Left lung (tissue), 10 donors: ENCODE results near the gene IVD. TPM values are rescaled to one million over a fixed set of nuclear protein-coding genes. Genes with fewer than 3 reads are reported as not detected.

Source experiments
- ATAC-seq: fragments of 200-7000 bp; cut with Tn5 transposase; one replicate; pipeline ENCODE4 v1.9.1; 2020; ENCODE audit warnings: moderate library complexity
- DNase-seq, 4 donors: peaks; one replicate each; pipeline ENCODE4 v3.0.0-alpha.2; 2013 to 2020
- H3K27ac ChIP-seq, 2 donors: fragments of 200-600 bp; sonication (generic) in 1 of 2; one replicate each; pipeline versions ENCODE4 v1.5.0 to v1.8.0; 2020 to 2021
- H3K27me3 ChIP-seq, 2 donors: fragments of 200-600 bp; sonication (generic) in 1 of 2; one replicate each; pipeline versions ENCODE4 v1.5.0 to v1.8.0; 2020 to 2021
- H3K36me3 ChIP-seq, 2 donors: fragments of 200-600 bp; sonication (generic) in 1 of 2; one replicate each; pipeline versions ENCODE4 v1.5.0 to v1.8.0; 2020 to 2021
- H3K4me1 ChIP-seq, 2 donors: fragments of 200-600 bp; one replicate each; pipeline ENCODE4 v1.8.0; 2021
- H3K4me3 ChIP-seq, 2 donors: fragments of 200-600 bp; sonication (generic) in 1 of 2; one replicate each; pipeline versions ENCODE4 v1.5.0 to v1.8.0; 2020 to 2021; ENCODE audit warnings: mild to moderate bottlenecking in 1 of 2
- H3K9me3 ChIP-seq, 2 donors: fragments of 200-600 bp; sonication (generic) in 1 of 2; one replicate each; pipeline versions ENCODE4 v1.5.0 to v1.8.0; 2020 to 2021
- CTCF ChIP-seq, 2 donors: fragments of 200-600 bp; sonication (generic) in 1 of 2; IDR thresholded peaks; one replicate each; pipeline versions ENCODE4 v1.5.0 to v1.8.0; 2021; ENCODE audit warnings: antibody characterized with exemption in 2 of 2
- intact Hi-C, 2 donors: fragments of 100-400 bp; cut with DNase I; formaldehyde crosslinking; loops; one replicate each; pipeline versions ENCODE4 v1.11.2 to v1.14.2; 2022
- polyA plus RNA-seq, 6 donors: library from polyadenylated mRNA; unstranded; fragments of 120-200 nt; gene quantifications; one replicate each; pipeline ENCODE4 v1.2.1, GENCODE V29; 2013; ENCODE audit not compliant: insufficient read length in 6 of 6
- total RNA-seq, 2 donors: library from RNA; stranded (reverse); fragmentation: NEBNext Ultra II Directional; extraction: Animal tissue kit (Norgen Biotek cat#: 25700); gene quantifications; one replicate each; pipeline ENCODE4 v1.2.1, GENCODE V29; 2021
- donor health status: DM: no; HTN: yes; CAD: no.
- donor health status: DM: no; HTN: no; CAD: no.

The IVD gene
- total and polyA plus RNA-seq, 8 donors, result 61.9 to 132 (median 111) TPM

GRCh38 chr15:40441565-40442531, 36.3 kb downstream of the IVD start:
- no peaks in the 10 kb centered on the region for H3K36me3 ChIP-seq
- peaks cover 10 to 48% of the 10 kb centered on the region in 2 donors for H3K27me3 ChIP-seq
- H3K27ac ChIP-seq, result peak overlapping the region; percentile 1 to 18
- intact Hi-C loops, result no loop called here
- peaks cover 16 to 51% of the 10 kb centered on the region in 2 donors for H3K4me1 ChIP-seq
- DNase-seq (peak in 1 of 4 donors; percentile 87), ATAC-seq (peak; percentile 4)
- no peaks in the 10 kb centered on the region for H3K9me3 ChIP-seq
- peak overlapping the region; percentile 80 to 91 for H3K4me3 ChIP-seq
- TF ChIP-seq CTCF (IDR thresholded peaks at IDR 0.05), result no peak

- ATAC-seq, result no peak
- Histone ChIP-seq H3K9me3 (no peaks in the 10 kb centered on the region), H3K4me1 (peaks cover 15 to 50% of the 10 kb centered on the region in 2 donors), H3K36me3 (no peaks in the 10 kb centered on the region), H3K27me3 (peaks cover 0 to 34% of the 10 kb centered on the region in 2 donors), H3K27ac (peak overlapping the region; percentile 1 to 2), H3K4me3 (no peak overlapping the region)
- DNase-seq, result peak in 1 of 4 donors; percentile 6
- TF ChIP-seq CTCF (IDR thresholded peaks at IDR 0.05), result no peak
- intact Hi-C loops, result no loop called here
Measured at GRCh38 chr15:40443255-40443654, 37.7 kb downstream of the IVD start.

GRCh38 chr15:40443846-40444245, 38.3 kb downstream of the IVD start:
- TF ChIP-seq CTCF (IDR thresholded peaks at IDR 0.05), result no peak
- intact Hi-C loops, result no loop called here
- H3K9me3 ChIP-seq, result no peaks in the 10 kb centered on the region
- peaks cover 0 to 28% of the 10 kb centered on the region in 2 donors for H3K27me3 ChIP-seq
- DNase-seq (no peak), ATAC-seq (no peak)
- H3K27ac ChIP-seq, result peak overlapping the region in 1 of 2 donors; percentile 2
- H3K36me3 ChIP-seq, result no peaks in the 10 kb centered on the region
- no peak overlapping the region for H3K4me3 ChIP-seq
- H3K4me1 ChIP-seq, result peaks cover 15 to 50% of the 10 kb centered on the region in 2 donors

GRCh38 chr15:40444736-40445135, 39.1 kb downstream of the IVD start:
- Histone ChIP-seq H3K27me3 (peaks cover 0 to 19% of the 10 kb centered on the region in 2 donors), H3K36me3 (no peaks in the 10 kb centered on the region), H3K27ac (no peak overlapping the region), H3K9me3 (no peaks in the 10 kb centered on the region), H3K4me3 (no peak overlapping the region), H3K4me1 (peaks cover 13 to 48% of the 10 kb centered on the region in 2 donors)
- TF ChIP-seq CTCF (IDR thresholded peaks at IDR 0.05), result no peak
- intact Hi-C loops, result no loop called here
- DNase-seq (no peak), ATAC-seq (no peak)

GRCh38 chr15:40445421-40445922, 39.9 kb downstream of the IVD start:
- no peak for ATAC-seq
- H3K27ac ChIP-seq, result peak overlapping the region in 1 of 2 donors; percentile 22
- H3K4me3 ChIP-seq, result no peak overlapping the region
- DNase-seq, result peak in 1 of 4 donors; percentile 8
- intact Hi-C loops, result no loop called here
- H3K27me3 ChIP-seq, result peaks cover 0 to 12% of the 10 kb centered on the region in 2 donors
- H3K4me1 ChIP-seq, result peaks cover 9 to 43% of the 10 kb centered on the region in 2 donors
- TF ChIP-seq CTCF (IDR thresholded peaks at IDR 0.05), result no peak
- no peaks in the 10 kb centered on the region for H3K36me3 ChIP-seq
- H3K9me3 ChIP-seq, result no peaks in the 10 kb centered on the region
